Activated naive CD4-positive, alpha-beta T cell treated with anti-CD3 and anti-CD28 coated beads, Interleukin-2, amount 50 U/mL, for 16 hours (primary cell): Measurements from ENCODE around the gene LRRFIP2.
"Not testable (repeated sequence)": the region's sequence is repeated elsewhere in the genome, so short reads cannot be mapped to it uniquely, and the experiment has no call there.

Source experiments
- DNase-seq: peaks from one replicate; pipeline ENCODE4 v3.0.0-alpha.2; 2020

LRRFIP2 gene

GRCh38 chr3:37183375-37183831 lies 9.0 kb upstream of the LRRFIP2 start:
- no peak for DNase-seq

GRCh38 chr3:37182816-37183215 lies 8.4 kb upstream of the LRRFIP2 start:
- no peak for DNase-seq

DNA sequence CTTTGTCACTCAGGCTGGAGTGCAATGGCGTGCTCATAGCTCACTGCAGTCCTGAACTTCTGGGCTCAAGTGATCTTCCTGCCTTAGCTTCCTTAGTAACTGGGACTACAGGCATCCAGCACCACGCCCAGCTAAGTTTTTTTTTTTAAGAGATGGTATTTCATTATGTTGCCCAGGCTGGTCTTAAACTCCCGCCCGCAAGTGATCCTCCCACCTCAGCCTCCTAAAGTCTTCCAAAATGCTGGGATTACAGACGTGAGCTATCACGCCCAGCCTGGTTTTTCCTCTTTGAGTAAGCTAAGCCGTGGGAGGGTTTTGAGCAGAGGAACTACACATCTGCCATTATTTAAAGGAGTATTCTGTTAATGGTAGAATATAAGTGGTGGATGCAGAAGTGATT lies 7.4 kb upstream of the LRRFIP2 start:
- DNase-seq, result no peak

GRCh38 chr3:37179144-37179967 lies 5.0 kb upstream of the LRRFIP2 start:
- no peak for DNase-seq

- DNase-seq, result no peak
Measured at GRCh38 chr3:37173806-37174205, 576 bp downstream of the LRRFIP2 start.

- DNase-seq, result no peak
Measured at GRCh38 chr3:37171144-37171543, 3.2 kb downstream of the LRRFIP2 start.

DNA sequence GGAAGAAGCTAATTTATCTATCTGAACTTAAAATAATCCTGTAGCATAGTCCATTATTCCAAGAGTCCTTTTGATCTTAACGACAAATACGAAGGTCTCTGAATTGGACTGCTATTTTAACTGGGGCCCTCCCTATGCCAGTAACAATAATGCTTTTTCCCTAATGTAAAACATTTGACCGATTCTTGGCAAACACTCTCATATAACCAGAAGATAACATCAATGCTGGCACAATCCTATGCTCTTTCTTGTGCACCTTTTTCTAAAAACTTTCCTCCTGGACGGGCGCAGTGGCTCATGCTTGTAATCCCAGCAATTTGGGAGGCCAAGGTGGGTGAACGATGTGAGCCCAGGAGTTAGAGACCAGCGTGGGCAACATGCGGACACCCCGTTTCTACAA lies 3.9 kb downstream of the LRRFIP2 start:
- no peak for DNase-seq

GRCh38 chr3:37170060-37170459 lies 4.3 kb downstream of the LRRFIP2 start:
- DNase-seq, result no peak

DNA sequence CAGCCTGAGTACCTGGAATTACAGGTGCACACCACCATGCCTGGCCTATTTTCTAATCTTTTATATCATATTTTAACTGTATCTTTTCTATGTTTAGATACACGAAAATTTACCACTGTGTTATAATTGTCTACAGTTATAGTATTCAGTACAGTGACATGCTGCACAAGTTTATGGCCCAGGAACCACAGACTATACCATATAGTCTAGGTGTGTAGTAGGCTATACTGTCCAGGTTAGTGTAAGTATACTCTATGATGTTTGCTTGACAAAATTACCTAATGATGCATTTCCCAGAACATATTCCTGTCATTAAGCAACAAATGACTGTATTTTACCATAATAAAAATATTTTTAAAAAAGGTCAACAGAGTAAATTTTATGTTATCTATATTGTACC lies 5.5 kb downstream of the LRRFIP2 start:
- DNase-seq, result no peak

- no peak for DNase-seq
Measured at GRCh38 chr3:37163262-37164015, 10.9 kb downstream of the LRRFIP2 start.

- no peak for DNase-seq
Measured at GRCh38 chr3:37162501-37163245, 11.7 kb downstream of the LRRFIP2 start.

DNA sequence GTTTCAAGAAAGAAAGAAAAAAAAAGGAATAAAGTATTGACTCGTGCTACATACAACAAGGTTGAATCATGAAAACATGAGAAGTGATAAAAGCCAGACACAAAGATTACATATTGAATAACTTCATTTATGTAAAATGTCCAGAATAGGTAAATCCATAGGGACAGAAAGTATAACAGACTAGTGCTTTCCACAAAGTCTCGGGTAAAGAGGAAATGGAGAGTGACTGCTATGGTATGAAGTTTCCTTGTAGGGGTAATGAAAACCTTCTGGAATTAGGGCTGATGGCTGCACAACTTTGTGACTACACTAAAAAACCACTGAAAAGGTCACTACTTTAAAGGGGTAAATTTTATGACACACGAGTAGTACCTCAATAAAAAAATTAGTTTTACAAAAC lies 13.0 kb downstream of the LRRFIP2 start:
- DNase-seq, result no peak

DNA sequence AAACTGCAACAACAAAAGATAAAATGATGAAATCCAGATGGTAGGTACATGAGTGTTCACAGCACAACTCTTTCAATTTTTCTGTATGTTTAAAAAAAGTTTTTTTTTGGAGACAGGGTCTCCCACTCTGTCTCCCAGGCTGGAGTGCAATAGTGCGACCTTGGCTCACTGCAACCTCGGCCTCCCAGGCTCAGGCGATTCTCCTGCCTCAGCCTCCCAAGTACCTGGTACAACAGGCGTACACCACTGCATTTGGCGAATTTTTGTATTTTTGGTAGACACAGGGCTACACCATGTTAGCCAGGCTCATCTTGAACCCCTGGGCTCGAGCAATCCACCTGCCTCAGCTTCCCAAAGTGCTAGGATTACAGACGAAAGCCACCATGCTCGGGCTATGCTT lies 18.6 kb downstream of the LRRFIP2 start:
- no peak for DNase-seq

GRCh38 chr3:37154668-37155314 lies 19.6 kb downstream of the LRRFIP2 start:
- no peak for DNase-seq

GRCh38 chr3:37150621-37151020 lies 23.8 kb downstream of the LRRFIP2 start:
- DNase-seq, result no peak

DNA sequence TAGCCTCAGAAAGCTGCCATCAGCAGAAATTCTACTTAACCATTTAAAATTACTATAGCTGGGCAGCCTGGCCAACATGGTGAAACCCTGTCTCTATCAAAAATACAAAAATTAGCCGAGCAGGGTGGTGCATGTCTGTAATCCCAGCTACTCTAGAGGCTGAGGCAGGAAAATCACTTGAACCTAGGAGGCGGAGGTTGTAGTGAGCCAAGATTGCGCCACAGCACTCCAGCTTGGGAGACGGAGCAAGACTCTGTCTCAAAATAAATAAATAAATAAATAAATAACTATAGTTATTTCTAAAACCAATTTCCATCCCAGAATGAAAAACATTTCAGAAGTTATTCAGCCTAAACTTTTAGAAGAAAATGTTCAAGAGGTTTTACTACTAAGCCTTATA lies 25.1 kb downstream of the LRRFIP2 start:
- no peak for DNase-seq

DNA sequence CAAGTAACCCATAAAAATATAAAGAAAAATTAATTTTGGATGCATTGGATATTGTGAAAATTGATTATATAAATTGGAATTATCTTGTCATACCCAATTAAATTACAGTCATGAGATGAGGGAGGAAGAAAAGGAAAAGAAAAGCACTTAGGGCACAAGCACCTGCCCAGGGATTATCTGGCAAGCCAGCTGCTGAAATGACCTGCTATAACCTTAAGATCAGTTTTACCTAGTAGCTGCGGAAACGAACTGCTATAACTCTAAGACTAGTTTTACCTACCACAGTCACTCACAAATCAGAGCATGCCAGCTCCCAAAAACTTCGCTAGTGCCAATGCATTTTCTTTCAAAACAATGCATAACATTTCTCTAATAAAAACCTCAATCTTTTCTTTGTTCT lies 26.2 kb downstream of the LRRFIP2 start:
- no peak for DNase-seq

- no peak for DNase-seq
Measured at GRCh38 chr3:37147666-37148065, 26.7 kb downstream of the LRRFIP2 start.

DNA sequence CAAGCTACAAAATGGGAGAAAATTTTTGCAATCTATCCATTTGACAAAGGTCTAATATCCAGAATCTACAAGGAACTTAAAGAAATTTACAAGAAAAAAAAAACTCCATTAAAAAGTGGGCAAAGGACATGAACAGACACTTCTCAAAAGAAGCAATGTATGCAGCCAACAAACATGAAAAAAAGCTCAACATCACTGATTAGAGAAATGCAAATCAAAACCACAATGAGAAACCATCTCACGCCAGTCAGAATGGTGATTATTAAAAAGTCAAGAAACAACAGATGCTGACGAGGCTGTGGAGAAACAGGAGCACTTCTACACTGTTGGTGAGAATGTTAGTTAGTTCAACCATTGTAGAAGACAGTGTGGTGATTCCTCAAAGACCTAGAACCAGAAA lies 27.5 kb downstream of the LRRFIP2 start:
- DNase-seq, result not testable (repeated sequence)

DNA sequence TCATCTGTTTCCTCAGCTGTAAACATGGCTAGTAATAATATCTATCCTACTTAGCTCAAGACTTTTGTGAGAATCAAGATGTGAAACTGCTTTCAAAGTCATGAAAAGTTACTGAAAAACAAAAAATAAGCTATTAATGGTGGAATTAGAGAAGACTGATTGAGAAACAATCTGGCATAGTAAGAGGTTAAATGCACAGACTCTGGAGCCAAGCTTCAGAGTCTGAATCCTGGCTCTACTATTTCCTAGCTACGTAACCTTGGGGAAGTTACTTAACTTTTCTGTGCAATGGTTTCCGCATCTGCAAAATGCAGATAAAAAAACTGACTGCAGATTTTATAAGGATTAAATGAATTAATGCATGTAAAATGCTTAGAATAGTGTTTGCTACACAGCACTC lies 28.8 kb downstream of the LRRFIP2 start:
- DNase-seq, result no peak

- no peak for DNase-seq
Measured at GRCh38 chr3:37144806-37145205, 29.6 kb downstream of the LRRFIP2 start.

DNA sequence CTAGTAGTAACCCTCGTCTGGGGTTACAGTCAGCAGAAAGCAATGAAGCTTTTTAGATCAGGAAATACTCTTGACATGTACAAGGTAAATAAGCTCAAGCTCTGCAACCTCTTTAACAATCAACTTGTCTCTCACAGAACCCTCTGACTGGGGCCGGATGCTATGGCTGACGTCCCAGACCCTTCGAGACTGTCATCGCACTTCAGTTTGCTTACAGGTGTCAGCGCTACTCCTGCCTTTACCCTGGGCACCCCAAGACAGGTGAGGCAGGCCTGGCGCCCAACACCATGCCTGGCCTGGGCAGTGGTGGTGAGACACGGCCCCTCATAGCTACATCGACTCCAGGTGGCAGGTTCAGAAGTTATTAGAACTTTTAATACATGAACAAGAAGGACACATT lies 30.6 kb downstream of the LRRFIP2 start:
- no peak for DNase-seq

GRCh38 chr3:37141676-37142075 lies 32.7 kb downstream of the LRRFIP2 start:
- no peak for DNase-seq
